K562 (cell line): Measurements from ENCODE around the gene SLC25A33. TPM values are rescaled to one million over a fixed set of nuclear protein-coding genes. Genes with fewer than 3 reads are reported as not detected.
A peak's percentile ranks its signal among the peaks of the same experiment; 100 is the strongest.

Source experiments
- ATF2 ChIP-seq: sonication (generic); formaldehyde crosslinking; IDR thresholded peaks from 2 replicates; pipeline ENCODE4 v1.8.1; 2022; ENCODE audit warnings: missing genetic modification reagents
- CREM ChIP-seq: IDR thresholded peaks from 2 replicates; pipeline ENCODE4 v1.6.1; 2014; ENCODE audit warnings: antibody characterized with exemption, low read depth
- FOXP1 ChIP-seq: sonication (generic); formaldehyde crosslinking; IDR thresholded peaks from 2 replicates; pipeline ENCODE4 v1.8.0; 2022; ENCODE audit warnings: mild to moderate bottlenecking, missing genetic modification reagents
- GABPB1 ChIP-seq: sonication (generic); formaldehyde crosslinking; IDR thresholded peaks from 2 replicates; pipeline ENCODE4 v1.8.0; 2022; ENCODE audit warnings: mild to moderate bottlenecking, missing genetic modification reagents
- HCFC1 ChIP-seq: IDR thresholded peaks from 2 replicates; pipeline ENCODE4 v1.6.1; 2012; ENCODE audit warnings: low read depth, low read length, improper control_type of control experiment
- HDAC8 ChIP-seq: fragments of 450-650 bp; IDR thresholded peaks from 2 replicates; pipeline ENCODE4 v1.6.1; 2016; ENCODE audit warnings: mild to moderate bottlenecking, missing genetic modification characterization, moderate library complexity, missing compliant biosample characterization
- KDM2B ChIP-seq: fragments of 250-450 bp; sonication (Bioruptor Pico); IDR thresholded peaks from 2 replicates; pipeline ENCODE4 v1.8.0; 2021; ENCODE audit warnings: mild to moderate bottlenecking, moderate library complexity
- MYC ChIP-seq, 2 experiments: fragments of 250-450 bp in 1 of 2; sonication (Bioruptor Pico) in 1 of 2; IDR thresholded peaks; 2 replicates each; pipeline versions ENCODE4 v1.5.1 to v1.6.1; 2012 to 2021; ENCODE audit warnings: low read depth in 2 of 2, borderline replicate concordance in 1 of 2, improper control_type of control experiment in 1 of 2, low read length in 1 of 2, mild to moderate bottlenecking in 1 of 2, moderate library complexity in 1 of 2
- PHB2 ChIP-seq: fragments of 450-650 bp; IDR thresholded peaks from 2 replicates; pipeline ENCODE4 v1.6.1; 2017; ENCODE audit warnings: low read depth
- RB1 ChIP-seq: fragments of 450-650 bp; IDR thresholded peaks from 2 replicates; pipeline ENCODE4 v1.6.1; 2017; ENCODE audit warnings: low read depth, mild to moderate bottlenecking
- SMAD3 ChIP-seq: fragments of 450-650 bp; formaldehyde crosslinking; conservative IDR thresholded peaks from 2 replicates; pipeline ENCODE4 v1.4.0; 2020; ENCODE audit warnings: mild to moderate bottlenecking
- SMARCB1 ChIP-seq: IDR thresholded peaks from 2 replicates; pipeline ENCODE4 v1.6.1; 2011; ENCODE audit warnings: improper control_type of control experiment, low read depth; ENCODE audit not compliant: insufficient read length
- TRIM25 ChIP-seq: fragments of 450-650 bp; IDR thresholded peaks from 2 replicates; pipeline ENCODE4 v1.7.0; 2016; ENCODE audit warnings: borderline replicate concordance
- XRCC5 ChIP-seq: fragments of 200-400 bp; formaldehyde crosslinking; IDR thresholded peaks from 2 replicates; pipeline ENCODE4 v1.6.1; 2017; ENCODE audit warnings: low read depth, mild to moderate bottlenecking, low read length
- ZMIZ1 ChIP-seq, 2 experiments: fragments of 150-350 bp in 1 of 2; IDR thresholded peaks; 2 replicates each; pipeline ENCODE4 v1.6.1; 2012 to 2016; ENCODE audit warnings: low read depth in 2 of 2, low read length in 2 of 2, mild to moderate bottlenecking in 1 of 2, moderate library complexity in 1 of 2
- ZNF780A ChIP-seq: fragments of 250-450 bp; sonication (Bioruptor Pico); IDR thresholded peaks from 2 replicates; pipeline ENCODE4 v1.5.0; 2021; ENCODE audit warnings: mild to moderate bottlenecking
- polyA plus RNA-seq, 8 experiments: library from polyadenylated mRNA; depleted of rRNA in 4 of 8; stranded (reverse) in 5 of 8; unstranded in 3 of 8; fragments of >200 nt; fragmentation: Nextera tagmentation in 2 of 8; fragmentation: Illumina TruSeq in 1 of 8; extraction: Ambion mirVana in 2 of 8; extraction: Trizol in 1 of 8; gene quantifications; 2 replicates each; pipeline versions ENCODE4 v1.2.1 to v1.2.3, GENCODE V29; 2011 to 2014; ENCODE audit warnings: inconsistent platforms in 1 of 8, missing spikeins in 1 of 8
- total RNA-seq, 7 experiments: library from RNA; depleted of rRNA in 6 of 7; stranded (reverse); fragments of >200 nt in 6 of 7; fragmentation: Illumina TruSeq in 2 of 7; extraction: Trizol in 2 of 7; gene quantifications; 2 replicates each; pipeline versions ENCODE4 v1.2.1 to v1.2.3, GENCODE V29; 2011 to 2021; ENCODE audit warnings: low replicate concordance in 1 of 7
- TF ChIP-seq, protein P1 (sequence below): sonication (generic); formaldehyde crosslinking; IDR thresholded peaks from 2 replicates; pipeline ENCODE4 v1.8.0; 2022; ENCODE audit warnings: mild to moderate bottlenecking, low read depth, missing genetic modification reagents

The SLC25A33 gene
- total and polyA plus RNA-seq, 9 of the 15 experiments (the other 6 are each of a cell fraction or from before 2014, with no cell fraction given): 3.2 to 23.5 (median 17.5) TPM

DNA sequence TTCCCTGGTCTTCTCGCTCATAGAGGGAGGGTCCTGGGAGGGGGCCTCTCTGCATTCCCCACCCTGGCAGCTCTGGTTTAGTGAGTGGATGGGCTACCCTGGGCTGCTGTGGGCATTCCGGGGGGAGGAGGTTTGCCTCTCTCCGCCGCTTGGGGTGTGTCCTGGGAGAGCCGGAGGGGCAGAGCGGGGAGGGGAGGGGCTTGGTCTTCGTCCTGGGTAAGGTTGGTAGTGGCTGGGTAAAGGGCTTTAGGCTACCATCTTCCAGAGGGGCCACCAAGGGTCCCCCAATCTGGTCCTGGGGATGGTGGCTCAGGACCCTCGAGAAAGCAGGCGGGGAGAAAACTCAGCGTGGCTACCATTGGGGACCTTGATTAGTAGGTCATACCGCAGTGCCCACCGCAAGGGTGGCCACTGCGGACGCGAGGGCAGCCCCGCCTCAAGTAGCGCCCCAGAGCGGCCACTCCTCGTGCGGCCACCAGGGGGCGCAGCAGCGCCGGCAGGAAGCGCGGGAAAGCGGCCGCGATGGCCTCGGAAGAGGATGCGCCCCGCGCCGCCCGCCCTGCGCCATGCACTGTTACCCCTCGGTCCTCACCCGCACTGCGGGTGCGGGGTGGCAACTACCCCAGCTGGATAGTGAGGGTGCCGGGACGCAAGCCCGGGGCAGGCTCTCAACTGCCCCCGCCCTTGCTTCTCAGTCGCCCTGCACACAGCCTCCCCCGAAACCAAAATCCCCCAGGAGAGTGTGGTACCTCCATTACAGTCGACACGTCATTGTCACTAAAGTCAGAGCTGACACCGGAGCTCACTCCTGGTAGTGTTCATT is 44.1 kb upstream of the SLC25A33 start (continued):
- TF ChIP-seq CREM (0 out of 2 replicates have a peak, but pooled peaks have one; percentile 29), HDAC8 (tag) (peak; percentile 55; the same call in 1 of the 2 replicates), RB1 (peak; percentile 100), HCFC1 (no peak), XRCC5 (peak; percentile 92; the same call in 1 of the 2 replicates), KDM2B (CRISPR knock-in tag) (no peak), ZMIZ1 (IDR thresholded peaks at IDR 0.05; ENCODE audit: low read depth in 2 of 2, low read length in 2 of 2) (0 out of 4 replicates have a peak, but pooled peaks of 1 of the 2 experiments have one; percentile 37), ATF2 (peak; percentile 17; the same call in 1 of the 2 replicates), GABPB1 (CRISPR knock-in tag) (peak; percentile 80), SMAD3 (CRISPR knock-in tag) (0 out of 2 replicates have a peak, but pooled peaks have one; percentile 9), PHB2 (no peak), SMARCB1 (no peak), ZNF780A (CRISPR knock-in tag) (no peak), FOXP1 (CRISPR knock-in tag) (0 out of 2 replicates have a peak, but pooled peaks have one; percentile 50), MYC (IDR thresholded peaks at IDR 0.05; ENCODE audit: low read depth, low read length) (peak; percentile 50; the same call in 1 of the 2 replicates), MYC (CRISPR knock-in tag; IDR thresholded peaks at IDR 0.05; ENCODE audit: borderline replicate concordance, low read depth) (no peak), TRIM25 (no peak)
- TF ChIP-seq, protein P1, sequence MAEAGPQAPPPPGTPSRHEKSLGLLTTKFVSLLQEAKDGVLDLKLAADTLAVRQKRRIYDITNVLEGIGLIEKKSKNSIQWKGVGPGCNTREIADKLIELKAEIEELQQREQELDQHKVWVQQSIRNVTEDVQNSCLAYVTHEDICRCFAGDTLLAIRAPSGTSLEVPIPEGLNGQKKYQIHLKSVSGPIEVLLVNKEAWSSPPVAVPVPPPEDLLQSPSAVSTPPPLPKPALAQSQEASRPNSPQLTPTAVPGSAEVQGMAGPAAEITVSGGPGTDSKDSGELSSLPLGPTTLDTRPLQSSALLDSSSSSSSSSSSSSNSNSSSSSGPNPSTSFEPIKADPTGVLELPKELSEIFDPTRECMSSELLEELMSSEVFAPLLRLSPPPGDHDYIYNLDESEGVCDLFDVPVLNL (CRISPR knock-in tag): peak; percentile 92
